ENCODE measurements around the gene NQO2. TPM values are rescaled to one million over a fixed set of nuclear protein-coding genes. Genes with fewer than 3 reads are reported as not detected.

The NQO2 gene
- total RNA-seq, 1 experiment from 2014 or later: 105 TPM

DNA sequence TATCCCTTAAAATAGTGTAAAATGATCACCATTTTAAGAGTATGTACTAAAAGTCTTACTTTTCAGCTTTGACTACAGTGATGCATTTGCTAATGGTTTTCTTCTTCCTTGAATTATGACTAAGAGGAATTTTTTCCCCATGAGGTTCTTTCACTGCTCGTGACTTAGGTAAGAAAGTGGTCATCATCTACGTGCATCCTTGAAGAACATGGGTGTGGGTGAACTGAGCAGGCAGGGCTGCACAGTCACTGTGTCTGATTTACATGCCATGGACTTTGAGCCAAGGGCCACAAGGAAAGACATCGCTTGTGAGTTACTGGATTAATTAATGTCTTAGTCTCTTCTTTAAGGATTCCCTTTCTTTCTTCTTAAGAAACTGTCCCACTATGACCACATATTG, 33.3 kb downstream of the NQO2 start:
- H3K4me3 Mint-ChIP-seq: no peak overlapping the region
- Histone ChIP-seq H3K56ac (ENCODE audit: insufficient read length, low read depth, low read length) (no peak overlapping the region), H2BK20ac (ENCODE audit: low read depth, low read length, poor library complexity, severe bottlenecking) (no peak overlapping the region), H3K4me2 (ENCODE audit: insufficient read depth, insufficient read length, low read length) (no peak overlapping the region), H2BK15ac (ENCODE audit: low read depth, low read length) (no peak overlapping the region), H3K9me3 (ENCODE audit: control insufficient read depth, low read depth, low read length) (no peaks in the 10 kb centered on the region), H2BK12ac (ENCODE audit: insufficient read length, low read depth, low read length) (no peak overlapping the region), H3K79me2 (ENCODE audit: insufficient read depth, low read length) (no peaks in the 10 kb centered on the region), H3T11ph (ENCODE audit: low read length) (no peak overlapping the region), H3K79me1 (ENCODE audit: insufficient read depth, low read depth, low read length, poor library complexity, severe bottlenecking) (no peaks in the 10 kb centered on the region), H4K8ac (replicated peaks; ENCODE audit: insufficient read length, low read depth, low read length) (no peak overlapping the region), H3K23ac (ENCODE audit: insufficient read length, low read depth, low read length) (no peak overlapping the region), H3K9ac (ENCODE audit: extremely low read depth, insufficient read length, low read length) (no peak overlapping the region), H4K5ac (ENCODE audit: insufficient read length, low read depth, low read length) (no peak overlapping the region), H3K27me3 (ENCODE audit: insufficient read depth, low read length) (no peaks in the 10 kb centered on the region), H3K27ac (ENCODE audit: insufficient read length, low read depth, low read length) (no peak overlapping the region), H3K4ac (ENCODE audit: low read depth, low read length) (no peak overlapping the region), H4K20me1 (ENCODE audit: control insufficient read depth, insufficient read depth, insufficient read length) (no peaks in the 10 kb centered on the region), H3K4me1 (ENCODE audit: insufficient read depth, low read length) (no peaks in the 10 kb centered on the region), H3K23me2 (ENCODE audit: insufficient read length, low read depth, low read length, poor library complexity, severe bottlenecking) (no peaks in the 10 kb centered on the region), H3K18ac (ENCODE audit: insufficient read length, low read depth, low read length) (no peak overlapping the region), H2AFZ (ENCODE audit: low read length) (no peak overlapping the region), H2BK120ac (ENCODE audit: low read depth, low read length, poor library complexity, severe bottlenecking) (no peak overlapping the region), H3K14ac (ENCODE audit: insufficient read depth, low read length) (no peak overlapping the region), H4K91ac (ENCODE audit: insufficient read length, low read depth, low read length) (no peak overlapping the region), H2BK5ac (ENCODE audit: insufficient read length, low read length) (no peak overlapping the region), H2AK5ac (ENCODE audit: insufficient read length, low read length) (no peak overlapping the region)
- DNase-seq: no peak
- H3K9me3 Mint-ChIP-seq: peaks cover 6 to 12% of the 10 kb centered on the region in 2 experiments; a peak in 3 of 5 replicates
- peaks cover 16 to 26% of the 10 kb centered on the region in 2 experiments for H3K4me1 Mint-ChIP-seq
- WGBS (ENCODE audit: extremely low coverage, insufficient read length, low lambda C conversion rate): no CpG with 5 or more reads among the region's 3 CpGs
- H3K27me3 Mint-ChIP-seq (ENCODE audit: low read depth): peaks cover 4% of the 10 kb centered on the region
- peak overlapping the region in 1 of 3 experiments; percentile 52; a peak in 1 of 7 replicates for H3K27ac Mint-ChIP-seq
- peaks cover 0 to 8% (median 2%) of the 10 kb centered on the region in 3 experiments; a peak in 4 of 7 replicates for H3K36me3 Mint-ChIP-seq (ENCODE audit: insufficient read depth in 1 of 3, low read depth in 3 of 3)
- TF ChIP-seq, protein P1, sequence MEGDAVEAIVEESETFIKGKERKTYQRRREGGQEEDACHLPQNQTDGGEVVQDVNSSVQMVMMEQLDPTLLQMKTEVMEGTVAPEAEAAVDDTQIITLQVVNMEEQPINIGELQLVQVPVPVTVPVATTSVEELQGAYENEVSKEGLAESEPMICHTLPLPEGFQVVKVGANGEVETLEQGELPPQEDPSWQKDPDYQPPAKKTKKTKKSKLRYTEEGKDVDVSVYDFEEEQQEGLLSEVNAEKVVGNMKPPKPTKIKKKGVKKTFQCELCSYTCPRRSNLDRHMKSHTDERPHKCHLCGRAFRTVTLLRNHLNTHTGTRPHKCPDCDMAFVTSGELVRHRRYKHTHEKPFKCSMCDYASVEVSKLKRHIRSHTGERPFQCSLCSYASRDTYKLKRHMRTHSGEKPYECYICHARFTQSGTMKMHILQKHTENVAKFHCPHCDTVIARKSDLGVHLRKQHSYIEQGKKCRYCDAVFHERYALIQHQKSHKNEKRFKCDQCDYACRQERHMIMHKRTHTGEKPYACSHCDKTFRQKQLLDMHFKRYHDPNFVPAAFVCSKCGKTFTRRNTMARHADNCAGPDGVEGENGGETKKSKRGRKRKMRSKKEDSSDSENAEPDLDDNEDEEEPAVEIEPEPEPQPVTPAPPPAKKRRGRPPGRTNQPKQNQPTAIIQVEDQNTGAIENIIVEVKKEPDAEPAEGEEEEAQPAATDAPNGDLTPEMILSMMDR (conservative IDR thresholded peaks at IDR 0.05): no peak

All from H9 (cell line).